PC-3 (cell line): ENCODE measurements around the gene AFF1.

Experiments used
- EZH2 ChIP-seq: fragments of 300-600 bp; sonication (generic); IDR thresholded peaks from one replicate; pipeline ENCODE4 v1.6.1; 2017; ENCODE audit warnings: antibody characterized with exemption, mild to moderate bottlenecking, low read length; ENCODE audit not compliant: unreplicated experiment
- EZH2phosphoT487 ChIP-seq: fragments of 300-600 bp; sonication (generic); IDR thresholded peaks from 2 replicates; pipeline ENCODE4 v1.6.1; 2018; ENCODE audit warnings: mild to moderate bottlenecking, antibody characterized with exemption, low read length, borderline replicate concordance
- TF ChIP-seq, protein P1 (sequence below): fragments of 300-600 bp; sonication (generic); conservative IDR thresholded peaks from 2 replicates; pipeline ENCODE4 v1.5.1; 2017; ENCODE audit warnings: antibody characterized with exemption, low read depth, mild to moderate bottlenecking, low read length

GRCh38 chr4:86944964-86945781, 10.4 kb downstream of the AFF1 start:
- TF ChIP-seq EZH2 (no peak), EZH2phosphoT487 (no peak)
- TF ChIP-seq, protein P1, sequence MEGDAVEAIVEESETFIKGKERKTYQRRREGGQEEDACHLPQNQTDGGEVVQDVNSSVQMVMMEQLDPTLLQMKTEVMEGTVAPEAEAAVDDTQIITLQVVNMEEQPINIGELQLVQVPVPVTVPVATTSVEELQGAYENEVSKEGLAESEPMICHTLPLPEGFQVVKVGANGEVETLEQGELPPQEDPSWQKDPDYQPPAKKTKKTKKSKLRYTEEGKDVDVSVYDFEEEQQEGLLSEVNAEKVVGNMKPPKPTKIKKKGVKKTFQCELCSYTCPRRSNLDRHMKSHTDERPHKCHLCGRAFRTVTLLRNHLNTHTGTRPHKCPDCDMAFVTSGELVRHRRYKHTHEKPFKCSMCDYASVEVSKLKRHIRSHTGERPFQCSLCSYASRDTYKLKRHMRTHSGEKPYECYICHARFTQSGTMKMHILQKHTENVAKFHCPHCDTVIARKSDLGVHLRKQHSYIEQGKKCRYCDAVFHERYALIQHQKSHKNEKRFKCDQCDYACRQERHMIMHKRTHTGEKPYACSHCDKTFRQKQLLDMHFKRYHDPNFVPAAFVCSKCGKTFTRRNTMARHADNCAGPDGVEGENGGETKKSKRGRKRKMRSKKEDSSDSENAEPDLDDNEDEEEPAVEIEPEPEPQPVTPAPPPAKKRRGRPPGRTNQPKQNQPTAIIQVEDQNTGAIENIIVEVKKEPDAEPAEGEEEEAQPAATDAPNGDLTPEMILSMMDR = no peak
